WTC11 (cell line): ENCODE measurements around the gene NPIPA7.
"Not testable (repeated sequence)": the region's sequence is repeated elsewhere in the genome, so short reads cannot be mapped to it uniquely, and the experiment has no call there.

Source experiments
- GABPB1 ChIP-seq: sonication (generic); formaldehyde crosslinking; IDR thresholded peaks from 2 replicates; pipeline ENCODE4 v1.8.1; 2023; ENCODE audit warnings: mild to moderate bottlenecking, missing genetic modification reagents
- NR2C2 ChIP-seq: sonication (generic); formaldehyde crosslinking; IDR thresholded peaks from 2 replicates; pipeline ENCODE4 v1.8.0; 2022; ENCODE audit warnings: mild to moderate bottlenecking, missing genetic modification reagents
- ZBTB21 ChIP-seq: sonication (generic); formaldehyde crosslinking; IDR thresholded peaks from 2 replicates; pipeline ENCODE4 v1.8.1; 2023; ENCODE audit warnings: mild to moderate bottlenecking, missing genetic modification reagents, borderline replicate concordance
- TF ChIP-seq, protein P1 (sequence below): sonication (generic); formaldehyde crosslinking; IDR thresholded peaks from 2 replicates; pipeline ENCODE4 v1.8.1; 2022; ENCODE audit warnings: low read depth, missing genetic modification reagents, borderline replicate concordance
- TF ChIP-seq, protein P2 (sequence below): fragments of 200-600 bp; IDR thresholded peaks from 2 replicates; pipeline ENCODE4 v1.8.0; 2022; ENCODE audit warnings: antibody characterized with exemption
- TF ChIP-seq, protein P3 (sequence below): sonication (generic); formaldehyde crosslinking; IDR thresholded peaks from 2 replicates; pipeline ENCODE4 v1.8.1; 2022; ENCODE audit warnings: low read depth, mild to moderate bottlenecking, moderate library complexity, missing genetic modification reagents, borderline replicate concordance
- TF ChIP-seq, protein P4 (sequence below): sonication (generic); formaldehyde crosslinking; IDR thresholded peaks from 2 replicates; pipeline ENCODE4 v1.8.0; 2022; ENCODE audit warnings: missing genetic modification reagents

DNA sequence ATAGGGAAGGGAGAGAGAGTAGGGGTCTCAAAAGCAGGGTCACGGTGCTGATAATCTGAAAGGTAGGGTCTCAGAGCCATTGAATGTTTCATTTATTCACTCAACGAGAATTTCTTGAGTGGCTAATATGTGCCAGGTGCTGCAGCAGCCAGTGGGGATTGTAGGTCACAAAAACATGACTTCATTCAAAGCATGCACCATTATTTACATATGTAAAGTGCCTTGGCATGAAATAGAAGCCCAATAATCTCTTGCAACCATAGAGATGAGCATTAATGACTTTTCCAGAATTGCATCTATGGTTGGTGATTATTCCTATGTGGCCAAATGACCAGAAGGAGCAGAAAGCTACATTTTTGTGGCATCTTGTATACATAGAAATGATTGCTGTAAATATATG lies 46.2 kb downstream of the NPIPA7 start:
- TF ChIP-seq, protein P1, sequence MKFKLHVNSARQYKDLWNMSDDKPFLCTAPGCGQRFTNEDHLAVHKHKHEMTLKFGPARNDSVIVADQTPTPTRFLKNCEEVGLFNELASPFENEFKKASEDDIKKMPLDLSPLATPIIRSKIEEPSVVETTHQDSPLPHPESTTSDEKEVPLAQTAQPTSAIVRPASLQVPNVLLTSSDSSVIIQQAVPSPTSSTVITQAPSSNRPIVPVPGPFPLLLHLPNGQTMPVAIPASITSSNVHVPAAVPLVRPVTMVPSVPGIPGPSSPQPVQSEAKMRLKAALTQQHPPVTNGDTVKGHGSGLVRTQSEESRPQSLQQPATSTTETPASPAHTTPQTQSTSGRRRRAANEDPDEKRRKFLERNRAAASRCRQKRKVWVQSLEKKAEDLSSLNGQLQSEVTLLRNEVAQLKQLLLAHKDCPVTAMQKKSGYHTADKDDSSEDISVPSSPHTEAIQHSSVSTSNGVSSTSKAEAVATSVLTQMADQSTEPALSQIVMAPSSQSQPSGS (CRISPR knock-in tag) = not testable (repeated sequence)
- TF ChIP-seq, protein P2, sequence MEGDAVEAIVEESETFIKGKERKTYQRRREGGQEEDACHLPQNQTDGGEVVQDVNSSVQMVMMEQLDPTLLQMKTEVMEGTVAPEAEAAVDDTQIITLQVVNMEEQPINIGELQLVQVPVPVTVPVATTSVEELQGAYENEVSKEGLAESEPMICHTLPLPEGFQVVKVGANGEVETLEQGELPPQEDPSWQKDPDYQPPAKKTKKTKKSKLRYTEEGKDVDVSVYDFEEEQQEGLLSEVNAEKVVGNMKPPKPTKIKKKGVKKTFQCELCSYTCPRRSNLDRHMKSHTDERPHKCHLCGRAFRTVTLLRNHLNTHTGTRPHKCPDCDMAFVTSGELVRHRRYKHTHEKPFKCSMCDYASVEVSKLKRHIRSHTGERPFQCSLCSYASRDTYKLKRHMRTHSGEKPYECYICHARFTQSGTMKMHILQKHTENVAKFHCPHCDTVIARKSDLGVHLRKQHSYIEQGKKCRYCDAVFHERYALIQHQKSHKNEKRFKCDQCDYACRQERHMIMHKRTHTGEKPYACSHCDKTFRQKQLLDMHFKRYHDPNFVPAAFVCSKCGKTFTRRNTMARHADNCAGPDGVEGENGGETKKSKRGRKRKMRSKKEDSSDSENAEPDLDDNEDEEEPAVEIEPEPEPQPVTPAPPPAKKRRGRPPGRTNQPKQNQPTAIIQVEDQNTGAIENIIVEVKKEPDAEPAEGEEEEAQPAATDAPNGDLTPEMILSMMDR = not testable (repeated sequence)
- TF ChIP-seq NR2C2 (CRISPR knock-in tag); ZBTB21; GABPB1: not testable (repeated sequence)
- TF ChIP-seq, protein P3, sequence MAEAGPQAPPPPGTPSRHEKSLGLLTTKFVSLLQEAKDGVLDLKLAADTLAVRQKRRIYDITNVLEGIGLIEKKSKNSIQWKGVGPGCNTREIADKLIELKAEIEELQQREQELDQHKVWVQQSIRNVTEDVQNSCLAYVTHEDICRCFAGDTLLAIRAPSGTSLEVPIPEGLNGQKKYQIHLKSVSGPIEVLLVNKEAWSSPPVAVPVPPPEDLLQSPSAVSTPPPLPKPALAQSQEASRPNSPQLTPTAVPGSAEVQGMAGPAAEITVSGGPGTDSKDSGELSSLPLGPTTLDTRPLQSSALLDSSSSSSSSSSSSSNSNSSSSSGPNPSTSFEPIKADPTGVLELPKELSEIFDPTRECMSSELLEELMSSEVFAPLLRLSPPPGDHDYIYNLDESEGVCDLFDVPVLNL (CRISPR knock-in tag) = not testable (repeated sequence)
- TF ChIP-seq, protein P4, sequence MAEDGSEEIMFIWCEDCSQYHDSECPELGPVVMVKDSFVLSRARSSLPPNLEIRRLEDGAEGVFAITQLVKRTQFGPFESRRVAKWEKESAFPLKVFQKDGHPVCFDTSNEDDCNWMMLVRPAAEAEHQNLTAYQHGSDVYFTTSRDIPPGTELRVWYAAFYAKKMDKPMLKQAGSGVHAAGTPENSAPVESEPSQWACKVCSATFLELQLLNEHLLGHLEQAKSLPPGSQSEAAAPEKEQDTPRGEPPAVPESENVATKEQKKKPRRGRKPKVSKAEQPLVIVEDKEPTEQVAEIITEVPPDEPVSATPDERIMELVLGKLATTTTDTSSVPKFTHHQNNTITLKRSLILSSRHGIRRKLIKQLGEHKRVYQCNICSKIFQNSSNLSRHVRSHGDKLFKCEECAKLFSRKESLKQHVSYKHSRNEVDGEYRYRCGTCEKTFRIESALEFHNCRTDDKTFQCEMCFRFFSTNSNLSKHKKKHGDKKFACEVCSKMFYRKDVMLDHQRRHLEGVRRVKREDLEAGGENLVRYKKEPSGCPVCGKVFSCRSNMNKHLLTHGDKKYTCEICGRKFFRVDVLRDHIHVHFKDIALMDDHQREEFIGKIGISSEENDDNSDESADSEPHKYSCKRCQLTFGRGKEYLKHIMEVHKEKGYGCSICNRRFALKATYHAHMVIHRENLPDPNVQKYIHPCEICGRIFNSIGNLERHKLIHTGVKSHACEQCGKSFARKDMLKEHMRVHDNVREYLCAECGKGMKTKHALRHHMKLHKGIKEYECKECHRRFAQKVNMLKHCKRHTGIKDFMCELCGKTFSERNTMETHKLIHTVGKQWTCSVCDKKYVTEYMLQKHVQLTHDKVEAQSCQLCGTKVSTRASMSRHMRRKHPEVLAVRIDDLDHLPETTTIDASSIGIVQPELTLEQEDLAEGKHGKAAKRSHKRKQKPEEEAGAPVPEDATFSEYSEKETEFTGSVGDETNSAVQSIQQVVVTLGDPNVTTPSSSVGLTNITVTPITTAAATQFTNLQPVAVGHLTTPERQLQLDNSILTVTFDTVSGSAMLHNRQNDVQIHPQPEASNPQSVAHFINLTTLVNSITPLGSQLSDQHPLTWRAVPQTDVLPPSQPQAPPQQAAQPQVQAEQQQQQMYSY = not testable (repeated sequence)
